Activated effector memory CD4-positive, alpha-beta T cell treated with anti-CD3 and anti-CD28 coated beads, Interleukin-2, amount 50 U/mL, for 16 hours (primary cell): Measurements from ENCODE around the gene RNF166.
A peak's percentile ranks its signal among the peaks of the same experiment; 100 is the strongest.
"Not testable (repeated sequence)": the region's sequence is repeated elsewhere in the genome, so short reads cannot be mapped to it uniquely, and the experiment has no call there.

Source experiments
- DNase-seq: peaks from one replicate; pipeline ENCODE4 v3.0.0-alpha.2; 2020

The RNF166 gene

GRCh38 chr16:88690341-88691128 is 15.7 kb downstream of the RNF166 start:
- no peak for DNase-seq

- DNase-seq: peak; percentile 62
These were observed 18.0 kb downstream of the RNF166 start for GRCh38 chr16:88688013-88688778.

- no peak for DNase-seq
These were observed 18.6 kb downstream of the RNF166 start for GRCh38 chr16:88687676-88688012.

- DNase-seq: no peak
These were observed 19.0 kb downstream of the RNF166 start for GRCh38 chr16:88687254-88687576.

GRCh38 chr16:88686439-88687253 is 19.6 kb downstream of the RNF166 start, which contains the start of gene SNAI3:
SNAI3 (minus strand) TSS chr16:88686507; CDS start chr16:88686406, 101 bp downstream.
- DNase-seq: peak; percentile 96

GRCh38 chr16:88686062-88686438 is 20.2 kb downstream of the RNF166 start:
- peak; percentile 81 for DNase-seq

DNA sequence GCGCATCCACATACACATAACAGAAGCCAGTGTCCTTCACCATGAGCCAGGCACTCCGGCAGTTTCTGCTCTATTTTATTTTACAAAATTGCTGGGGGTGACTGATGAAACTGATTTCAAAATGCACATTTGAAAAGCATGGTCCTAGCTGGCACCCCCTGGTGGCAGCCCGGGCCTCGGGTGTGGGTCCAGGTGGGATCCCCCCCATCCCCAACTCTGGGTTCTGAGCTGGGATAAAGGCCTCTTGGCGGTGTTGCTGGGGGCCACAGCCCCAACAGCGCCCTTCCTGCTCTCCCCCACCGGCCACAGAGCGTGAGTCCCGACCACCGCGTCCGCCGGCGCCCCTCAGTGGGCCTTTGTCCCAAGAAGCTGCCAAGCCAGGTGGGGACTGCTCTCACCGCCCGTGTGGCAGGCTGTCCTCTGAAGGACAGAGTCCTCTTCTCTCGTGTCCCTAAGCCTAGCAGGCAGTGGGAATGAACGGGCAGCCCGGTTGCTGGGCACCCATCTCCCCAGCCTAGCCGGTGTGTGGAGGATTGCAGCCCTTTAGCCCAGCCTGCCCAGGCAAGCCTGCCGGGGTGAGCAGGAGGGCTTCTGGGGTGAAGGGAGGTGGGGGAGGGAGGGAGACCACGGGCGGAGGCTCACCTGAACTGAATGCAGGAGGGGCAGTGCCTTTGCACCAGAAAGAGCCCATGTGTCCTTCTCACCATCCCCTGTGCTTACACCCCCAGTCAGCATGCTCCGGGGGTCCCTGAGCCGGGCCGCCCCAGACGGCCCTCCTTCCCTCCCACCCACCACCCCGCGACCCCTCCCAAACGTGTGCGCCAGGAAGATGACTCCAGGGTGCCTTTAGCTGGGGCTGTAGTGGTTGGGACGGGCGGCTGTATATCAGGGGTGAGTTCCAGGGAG is 20.8 kb downstream of the RNF166 start:
- peak; percentile 88 for DNase-seq

GRCh38 chr16:88684569-88685155 is 21.5 kb downstream of the RNF166 start:
- DNase-seq: no peak

DNA sequence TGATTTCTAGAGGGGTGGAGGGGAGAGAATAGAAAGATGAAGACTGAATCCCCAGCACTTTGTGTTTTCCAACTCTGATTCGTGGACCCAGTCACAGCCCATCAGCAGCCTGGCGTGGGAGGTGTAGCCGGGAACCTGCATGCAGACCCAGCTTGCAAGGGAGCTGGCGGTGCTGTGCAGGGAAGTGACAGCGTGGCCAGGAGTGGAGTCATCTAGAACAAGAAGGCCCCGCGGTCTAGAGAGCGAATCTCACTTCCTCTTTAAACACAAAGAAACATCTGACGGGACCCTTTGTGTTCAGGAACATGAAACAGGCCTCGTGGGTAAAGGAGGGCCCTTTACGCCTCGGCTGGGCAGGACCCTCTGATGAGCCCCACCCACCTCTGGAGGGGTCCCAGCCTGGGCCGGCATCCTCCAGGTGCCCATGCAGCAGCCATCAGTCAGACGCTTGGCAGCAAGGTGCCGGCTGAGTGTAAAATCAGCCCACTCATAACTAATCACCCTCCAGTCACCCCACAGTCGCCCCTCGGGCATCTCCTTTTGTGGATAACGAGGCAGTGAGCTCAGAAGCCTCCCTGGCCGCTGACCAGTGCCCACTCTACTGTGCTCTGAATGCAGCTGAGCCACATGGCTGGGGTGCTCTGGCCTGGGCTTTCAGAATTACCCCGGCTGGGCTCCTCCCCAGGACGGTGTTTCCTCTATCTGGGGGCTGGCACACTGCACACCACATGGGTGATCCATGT is 24.3 kb downstream of the RNF166 start:
- peak; percentile 83 for DNase-seq

DNA sequence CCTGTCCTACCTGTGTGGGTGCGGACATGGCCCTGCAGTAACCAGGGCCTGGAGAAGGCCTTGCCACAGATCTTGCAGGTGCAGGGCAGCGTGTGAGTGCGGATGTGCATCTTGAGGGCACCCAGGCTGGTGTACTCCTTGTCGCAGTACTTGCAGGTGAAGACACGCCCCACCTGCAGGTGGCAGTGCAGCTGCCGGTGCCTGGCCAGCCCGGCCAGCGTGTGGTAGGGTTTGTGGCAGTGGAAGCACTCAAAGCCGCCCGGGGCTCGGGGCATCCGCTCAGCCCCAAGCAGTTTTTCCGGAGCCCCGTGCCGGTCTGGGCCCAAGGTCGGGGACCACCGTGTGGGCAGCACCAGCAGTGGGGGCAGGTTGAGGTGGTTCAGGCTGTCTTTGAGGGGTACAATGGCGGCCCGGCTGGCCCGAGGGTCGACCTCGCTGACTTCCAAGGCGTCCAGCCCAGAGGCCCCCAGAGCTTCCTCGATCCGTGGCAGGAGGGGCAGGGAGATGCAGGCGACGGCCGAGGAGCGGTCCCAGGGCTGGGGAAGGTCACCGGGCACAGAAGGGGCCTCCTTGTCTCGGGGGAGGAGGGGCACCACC is 25.0 kb downstream of the RNF166 start:
- peak; percentile 81 for DNase-seq

DNA sequence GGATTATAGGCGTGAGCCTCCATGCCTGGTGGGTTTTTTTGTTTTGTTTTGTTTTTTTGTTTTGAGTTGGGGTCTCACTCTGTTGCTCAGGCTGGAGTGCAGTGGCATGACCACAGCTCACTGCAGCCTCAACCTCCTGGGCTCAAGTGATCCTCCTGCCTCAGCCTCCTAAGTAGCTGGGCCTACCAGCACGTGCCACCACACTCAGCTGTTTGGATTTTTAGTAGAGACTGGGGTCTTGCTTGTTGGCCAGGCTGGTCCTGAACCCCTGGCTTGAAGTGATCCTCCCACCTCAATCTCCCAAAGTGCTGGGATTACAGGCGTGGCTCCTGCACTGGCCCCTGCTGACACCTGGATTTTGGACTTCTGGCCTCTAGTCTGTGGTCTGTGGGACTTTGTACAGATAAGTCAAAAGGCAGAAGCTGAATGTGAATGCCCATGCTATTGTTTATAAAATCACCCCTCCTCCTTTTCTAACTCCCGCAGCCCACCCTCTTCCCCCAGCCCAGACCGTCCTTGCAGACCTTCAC is 25.6 kb downstream of the RNF166 start:
- DNase-seq: no peak

GRCh38 chr16:88678224-88678979 is 27.8 kb downstream of the RNF166 start:
- DNase-seq: no peak

GRCh38 chr16:88677721-88678120 is 28.5 kb downstream of the RNF166 start:
- DNase-seq: no peak

DNA sequence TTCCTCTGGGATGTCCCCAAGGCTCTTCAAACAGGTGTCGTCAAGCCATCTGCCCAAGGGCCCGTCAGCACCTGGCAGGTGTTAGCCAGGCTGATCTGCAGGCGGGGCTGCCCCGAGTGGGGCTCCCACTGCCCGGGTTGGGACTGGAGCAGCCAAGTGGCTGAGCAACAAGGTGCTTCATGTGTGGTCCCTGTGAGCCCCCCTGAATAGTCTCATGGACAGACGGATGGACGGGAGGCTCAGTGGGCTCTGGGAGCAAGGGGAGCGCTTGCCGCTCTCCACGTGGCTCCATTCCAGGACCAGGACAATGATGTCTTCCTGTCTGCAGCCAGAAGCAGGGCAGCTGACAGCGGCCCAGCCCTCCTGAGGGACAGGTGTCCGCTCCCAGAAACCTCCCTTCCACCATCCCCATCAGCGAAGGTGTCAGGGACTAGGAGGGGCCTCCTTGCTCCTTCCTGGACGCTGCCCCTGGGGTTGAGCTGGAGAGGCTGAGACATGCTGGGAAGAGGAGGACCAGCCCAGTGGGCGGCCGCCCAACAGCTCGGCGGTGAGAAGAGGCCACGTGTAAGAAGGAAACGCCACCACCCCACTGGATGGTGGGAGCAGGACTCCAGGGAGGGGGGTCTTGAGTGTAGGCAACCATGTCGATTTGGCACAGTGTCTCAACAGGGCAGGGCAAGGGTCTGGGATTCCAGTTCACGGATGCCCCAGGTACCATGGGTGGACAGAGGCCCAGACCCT is 29.5 kb downstream of the RNF166 start:
- no peak for DNase-seq

DNA sequence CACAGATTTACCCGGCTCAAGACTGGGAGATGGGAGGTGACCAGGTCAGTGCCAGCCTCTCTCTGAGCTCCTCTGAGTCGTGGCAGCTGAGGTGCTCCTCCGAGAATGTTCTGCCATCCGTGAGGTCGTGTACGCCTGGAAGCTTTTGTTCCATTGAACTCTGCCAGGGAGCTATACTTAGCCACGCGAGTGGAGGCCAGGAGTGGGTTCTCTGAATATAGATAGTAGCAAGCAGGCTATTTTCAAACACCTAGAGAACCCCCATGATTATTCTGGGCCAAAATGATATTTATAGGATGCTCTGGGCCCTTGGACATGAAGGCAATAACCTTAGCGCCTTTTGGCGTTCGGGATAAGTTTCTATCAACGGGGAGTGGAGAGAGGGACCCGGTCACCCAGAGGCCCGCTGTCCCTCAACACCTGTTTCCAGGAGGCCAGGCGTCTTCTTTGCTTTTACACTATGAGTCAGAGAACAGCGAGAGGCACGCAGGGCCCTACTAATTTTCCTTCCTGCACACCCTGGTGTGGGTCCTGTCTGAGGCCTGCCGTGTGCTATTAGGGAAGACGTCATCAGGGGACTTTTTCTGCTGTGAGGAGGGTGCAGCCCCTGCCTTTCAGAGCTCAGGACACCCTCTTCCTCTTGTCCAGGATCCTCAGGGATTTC is 32.4 kb downstream of the RNF166 start:
- DNase-seq: no peak

DNA sequence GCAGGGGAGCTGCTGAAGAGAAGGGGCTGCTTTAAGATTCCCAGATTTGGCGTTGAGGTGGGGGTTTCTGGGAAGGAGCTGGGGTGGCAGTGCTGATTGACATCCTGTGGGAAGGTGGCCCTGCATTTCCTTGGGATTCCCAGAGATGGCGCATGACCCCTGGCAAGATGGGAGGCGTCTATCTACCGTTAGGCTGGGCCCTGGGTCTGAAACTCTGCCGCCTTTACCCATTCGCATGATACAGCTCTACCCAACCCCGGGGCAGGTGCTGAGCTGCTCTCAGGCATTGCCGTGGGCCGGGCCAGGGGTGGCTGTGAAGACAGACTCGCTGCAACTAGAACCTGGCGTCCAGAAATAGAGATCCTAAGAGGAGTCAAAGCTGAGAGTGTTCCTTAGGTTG is 33.4 kb downstream of the RNF166 start:
- no peak for DNase-seq

- no peak for DNase-seq
These were observed 34.4 kb downstream of the RNF166 start for GRCh38 chr16:88671806-88672205.

GRCh38 chr16:88669980-88670379 is 36.2 kb downstream of the RNF166 start:
- DNase-seq: no peak

- not testable (repeated sequence) for DNase-seq
These were observed 36.7 kb downstream of the RNF166 start for GRCh38 chr16:88669493-88669892.
